Fibroblast of lung (primary cell): ENCODE results near the gene OR8K1.

ENCODE experiments used
- EZH2 ChIP-seq: IDR thresholded peaks from 2 replicates; pipeline ENCODE4 v1.5.1; 2012; ENCODE audit warnings: low read length, control low read depth, mild to moderate bottlenecking; ENCODE audit errors: missing control alignments
- TF ChIP-seq, protein P1 (sequence below), 2 donors: IDR thresholded peaks in 1 of 2; conservative IDR thresholded peaks in 1 of 2; 1 replicate in 1 of 2; 2 replicates in 1 of 2; pipeline ENCODE4 v1.5.1; 2011 to 2012; ENCODE audit warnings: low read length in 2 of 2, control low read depth in 1 of 2, inconsistent platforms in 1 of 2, low read depth in 1 of 2, mild to moderate bottlenecking in 1 of 2

DNA sequence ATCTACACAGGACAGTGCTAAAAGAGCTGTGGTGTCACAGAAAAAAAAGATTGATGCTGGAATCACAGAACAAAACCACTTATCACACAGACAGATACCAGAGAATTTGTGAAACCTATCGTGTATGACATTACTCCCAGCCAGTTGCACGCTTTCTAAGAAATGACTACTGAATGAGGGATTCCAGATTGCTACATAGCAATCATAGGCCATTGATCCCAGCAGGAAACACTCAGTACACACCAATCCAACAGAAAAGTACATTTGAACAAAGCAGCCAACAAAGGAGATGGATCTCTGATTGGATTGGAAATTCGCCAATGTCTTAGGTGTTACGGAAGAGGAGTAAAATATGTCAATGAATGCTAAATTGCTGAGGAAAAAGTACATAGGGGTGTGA lies 48.9 kb upstream of the OR8K1 start:
- no peak for TF ChIP-seq EZH2
- TF ChIP-seq, protein P1, sequence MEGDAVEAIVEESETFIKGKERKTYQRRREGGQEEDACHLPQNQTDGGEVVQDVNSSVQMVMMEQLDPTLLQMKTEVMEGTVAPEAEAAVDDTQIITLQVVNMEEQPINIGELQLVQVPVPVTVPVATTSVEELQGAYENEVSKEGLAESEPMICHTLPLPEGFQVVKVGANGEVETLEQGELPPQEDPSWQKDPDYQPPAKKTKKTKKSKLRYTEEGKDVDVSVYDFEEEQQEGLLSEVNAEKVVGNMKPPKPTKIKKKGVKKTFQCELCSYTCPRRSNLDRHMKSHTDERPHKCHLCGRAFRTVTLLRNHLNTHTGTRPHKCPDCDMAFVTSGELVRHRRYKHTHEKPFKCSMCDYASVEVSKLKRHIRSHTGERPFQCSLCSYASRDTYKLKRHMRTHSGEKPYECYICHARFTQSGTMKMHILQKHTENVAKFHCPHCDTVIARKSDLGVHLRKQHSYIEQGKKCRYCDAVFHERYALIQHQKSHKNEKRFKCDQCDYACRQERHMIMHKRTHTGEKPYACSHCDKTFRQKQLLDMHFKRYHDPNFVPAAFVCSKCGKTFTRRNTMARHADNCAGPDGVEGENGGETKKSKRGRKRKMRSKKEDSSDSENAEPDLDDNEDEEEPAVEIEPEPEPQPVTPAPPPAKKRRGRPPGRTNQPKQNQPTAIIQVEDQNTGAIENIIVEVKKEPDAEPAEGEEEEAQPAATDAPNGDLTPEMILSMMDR (conservative IDR thresholded peaks at IDR 0.05 in 1 of 2, IDR thresholded peaks at IDR 0.05 in 1 of 2; ENCODE audit: low read depth in 1 of 2, low read length in 2 of 2) = no peak
